Upper lobe of left lung (tissue), 6 donors: ENCODE results near the gene RAB11FIP3. TPM values are rescaled to one million over a fixed set of nuclear protein-coding genes. Genes with fewer than 3 reads are reported as not detected.

ENCODE experiments used
- ATAC-seq, 2 donors: fragments of 200-7000 bp; cut with Tn5 transposase; one replicate each; pipeline ENCODE4 v1.9.1; 2022; ENCODE audit warnings: mild to moderate bottlenecking in 2 of 2, moderate library complexity in 2 of 2; ENCODE audit not compliant: low FRiP score in 2 of 2
- DNase-seq, 2 donors: peaks; one replicate each; pipeline ENCODE4 v3.0.0-alpha.2; 2019 to 2020
- H3K27ac ChIP-seq, 4 donors: fragments of 200-600 bp; sonication (generic); one replicate each; pipeline ENCODE4 v1.5.1; 2016 to 2019
- H3K27me3 ChIP-seq, 4 donors: fragments of 200-600 bp; sonication (generic); one replicate each; pipeline ENCODE4 v1.5.1; 2017 to 2019
- H3K36me3 ChIP-seq, 4 donors: fragments of 200-600 bp; sonication (generic); one replicate each; pipeline ENCODE4 v1.5.1; 2016 to 2019
- H3K4me1 ChIP-seq, 4 donors: fragments of 200-600 bp; sonication (generic); one replicate each; pipeline ENCODE4 v1.5.1; 2018 to 2019
- H3K4me3 ChIP-seq, 4 donors: fragments of 200-600 bp; sonication (generic); one replicate each; pipeline ENCODE4 v1.5.1; 2017 to 2019; ENCODE audit warnings: mild to moderate bottlenecking in 2 of 4, moderate library complexity in 1 of 4
- H3K9me3 ChIP-seq, 4 donors: fragments of 200-600 bp; sonication (generic); one replicate each; pipeline ENCODE4 v1.5.1; 2018 to 2019
- CTCF ChIP-seq, 6 experiments: fragments of 450-650 bp in 4 of 6; fragments of 200-600 bp in 2 of 6; sonication (generic) in 2 of 6; IDR thresholded peaks; one replicate each; pipeline ENCODE4 v1.5.1; 2016 to 2019; ENCODE audit warnings: antibody characterized with exemption in 6 of 6
- EP300 ChIP-seq, 4 donors: sonication (generic); formaldehyde crosslinking; IDR thresholded peaks; one replicate each; pipeline ENCODE4 v1.5.1; 2017; ENCODE audit warnings: antibody characterized with exemption in 4 of 4, control low read depth in 2 of 4
- POLR2A ChIP-seq, 4 donors: fragments of 450-650 bp; IDR thresholded peaks; one replicate each; pipeline ENCODE4 v1.5.1; 2016 to 2017; ENCODE audit warnings: antibody characterized with exemption in 4 of 4, mild to moderate bottlenecking in 2 of 4
- POLR2AphosphoS5 ChIP-seq, 2 donors: sonication (generic); formaldehyde crosslinking; IDR thresholded peaks; one replicate each; pipeline ENCODE4 v1.5.1; 2017; ENCODE audit warnings: antibody characterized with exemption in 2 of 2
- WGBS, 2 donors: methylation state at CpG; one replicate each; pipeline ENCODE4 v1.1.5; 2017 to 2018; 5-methylcytosine and 5-hydroxymethylcytosine counted together
- total RNA-seq, 6 donors: library from RNA; depleted of rRNA in 4 of 6; stranded (reverse); fragments of >200 nt in 4 of 6; gene quantifications; one replicate each; pipeline versions ENCODE4 v1.1.0 to v1.2.1, GENCODE V29; 2016 to 2021
- donor health status: DM: no; HTN: no; CAD: no; lungs with moderate emphysema.
- donor health status: DM: no; HTN: yes; CAD: no; lungs with severe emphysema.

RAB11FIP3 gene
- total RNA-seq, 6 donors from 2014 or later: 38.9 to 95.3 (median 43.8) TPM

- peaks cover 0 to 4% (median 0%) of the 10 kb centered on the region in 4 donors for H3K36me3 ChIP-seq
- peak overlapping the region; percentile 87 to 96 (median 90) for H3K27ac ChIP-seq
- H3K9me3 ChIP-seq: no peaks in the 10 kb centered on the region
- ATAC-seq (no peak), DNase-seq (no peak)
- 65 to 73% methylated on average over 4 to 10 of the region's 10 CpGs for WGBS, 2 donors
- TF ChIP-seq CTCF (IDR thresholded peaks at IDR 0.05) (no peak), POLR2AphosphoS5 (IDR thresholded peaks at IDR 0.05) (no peak), POLR2A (IDR thresholded peaks at IDR 0.05) (no peak), EP300 (IDR thresholded peaks at IDR 0.05) (no peak)
- peak overlapping the region in 1 of 4 donors; percentile 100 for H3K4me3 ChIP-seq
- no peaks in the 10 kb centered on the region for H3K27me3 ChIP-seq
- H3K4me1 ChIP-seq: peaks cover 18 to 35% (median 31%) of the 10 kb centered on the region in 4 donors
These were observed 25.3 kb upstream of the RAB11FIP3 start for GRCh38 chr16:400061-400591.

GRCh38 chr16:401468-402348, 23.7 kb upstream of the RAB11FIP3 start, which contains the start of gene DECR2:
Gene DECR2, plus strand, starts transcription at chr16:401885. Its CDS starts 79 bp downstream, at chr16:401964.
- no peaks in the 10 kb centered on the region for H3K9me3 ChIP-seq
- 1 to 2% methylated on average over 39 of the region's 91 CpGs for WGBS, 2 donors
- peak within 1 kb of the TSS; percentile 64 to 100 (median 89) for H3K4me3 ChIP-seq
- peaks cover 14 to 28% (median 25%) of the 10 kb centered on the region in 4 donors for H3K4me1 ChIP-seq
- no peaks in the 10 kb centered on the region for H3K27me3 ChIP-seq
- TF ChIP-seq POLR2AphosphoS5 (IDR thresholded peaks at IDR 0.05) (peak; percentile 17 to 93), CTCF (IDR thresholded peaks at IDR 0.05) (peak; percentile 36 to 66 (median 46)), POLR2A (IDR thresholded peaks at IDR 0.05) (peak in 2 of 4 donors; percentile 77 to 93), EP300 (IDR thresholded peaks at IDR 0.05) (no peak)
- peak; percentile 93 to 97 for ATAC-seq
- DNase-seq: peak; percentile 97 to 100
- peaks cover 0 to 4% (median 0%) of the 10 kb centered on the region in 4 donors for H3K36me3 ChIP-seq
- H3K27ac ChIP-seq: peak within 1 kb of the TSS; percentile 87 to 96 (median 90)

- Histone ChIP-seq H3K4me1 (peaks cover 9 to 22% (median 17%) of the 10 kb centered on the region in 4 donors), H3K27me3 (no peaks in the 10 kb centered on the region), H3K27ac (no peak overlapping the region), H3K4me3 (no peak overlapping the region), H3K9me3 (no peaks in the 10 kb centered on the region), H3K36me3 (peaks cover 0 to 7% (median 1%) of the 10 kb centered on the region in 4 donors)
- ATAC-seq: no peak
- TF ChIP-seq EP300 (IDR thresholded peaks at IDR 0.05): no peak
- no peak for TF ChIP-seq CTCF (IDR thresholded peaks at IDR 0.05)
- TF ChIP-seq POLR2A (IDR thresholded peaks at IDR 0.05): no peak
- TF ChIP-seq POLR2AphosphoS5 (IDR thresholded peaks at IDR 0.05): no peak
- no peak for DNase-seq
- WGBS, 2 donors: 94 to 100% methylated on average over 2 to 12 of the region's 12 CpGs
These were observed 20.4 kb upstream of the RAB11FIP3 start for GRCh38 chr16:404971-405486.

GRCh38 chr16:405548-406506, 19.6 kb upstream of the RAB11FIP3 start:
- H3K27me3 ChIP-seq: no peaks in the 10 kb centered on the region
- no peaks in the 10 kb centered on the region for H3K9me3 ChIP-seq
- 88 to 96% methylated on average over 22 to 24 of the region's 27 CpGs for WGBS, 2 donors
- no peak overlapping the region for H3K27ac ChIP-seq
- TF ChIP-seq POLR2AphosphoS5 (IDR thresholded peaks at IDR 0.05) (no peak), POLR2A (IDR thresholded peaks at IDR 0.05) (no peak), CTCF (IDR thresholded peaks at IDR 0.05) (no peak)
- peaks cover 4 to 14% (median 9%) of the 10 kb centered on the region in 4 donors for H3K4me1 ChIP-seq
- peak in 1 of 2 donors; percentile 35 for ATAC-seq
- peak in 1 of 2 donors; percentile 70 for DNase-seq
- H3K4me3 ChIP-seq: no peak overlapping the region
- H3K36me3 ChIP-seq: peaks cover 0 to 13% (median 5%) of the 10 kb centered on the region in 4 donors
